Fibroblast of peridontal ligament (primary cell): ENCODE results near the gene KCNQ1OT1.
A peak's percentile ranks its signal among the peaks of the same experiment; 100 is the strongest.

ENCODE experiments used
- DNase-seq: peaks from one replicate; pipeline ENCODE4 v3.0.0-alpha.2; 2010; ENCODE audit errors: extremely low read depth

Gene KCNQ1OT1

DNA sequence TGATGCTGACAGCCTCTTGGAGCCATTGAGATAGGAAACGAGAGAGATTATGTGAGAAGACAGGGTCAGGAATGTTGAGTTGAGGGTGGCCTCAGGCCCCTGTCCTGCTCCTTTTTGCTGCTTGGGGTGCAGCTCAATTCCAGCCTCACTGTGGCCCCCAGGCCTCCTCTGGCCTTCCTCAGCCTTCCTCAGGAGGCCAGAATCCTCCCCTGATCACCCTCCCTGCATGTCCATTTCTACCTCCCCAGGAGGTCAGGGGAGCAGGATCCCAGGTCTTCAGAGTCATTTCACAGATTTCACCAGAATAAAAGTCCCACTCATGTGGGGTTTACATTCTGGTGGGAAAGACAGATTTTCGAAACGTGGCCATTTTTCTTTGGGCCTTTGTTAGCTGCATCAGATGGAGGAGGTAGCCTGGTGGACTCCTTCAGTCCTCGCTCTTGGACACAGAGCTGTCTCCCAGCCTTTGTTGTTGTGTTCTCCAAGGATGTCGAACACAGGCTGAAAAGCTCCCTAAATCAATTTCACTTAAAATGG, 2.2 kb upstream of the KCNQ1OT1 start:
- no peak for DNase-seq

DNA sequence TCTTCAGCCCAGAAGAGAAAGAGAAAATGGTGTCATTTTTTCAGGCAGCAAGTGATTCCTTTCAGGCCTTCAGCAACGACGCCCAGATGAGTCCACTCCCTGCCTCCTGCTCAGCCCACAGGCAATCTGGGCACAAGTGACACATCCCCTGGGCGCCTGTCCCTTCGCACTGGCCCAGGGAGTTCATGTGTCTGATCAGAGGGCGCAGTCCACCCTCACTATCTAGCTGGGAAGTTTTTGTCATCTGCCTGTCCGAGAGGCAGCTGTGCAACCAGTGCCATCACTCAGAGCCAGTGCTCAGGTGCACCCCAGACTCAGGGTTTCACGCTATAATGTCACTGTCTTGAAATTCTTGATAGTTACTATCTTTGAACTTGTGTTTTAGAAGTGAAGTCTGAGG, 1.4 kb upstream of the KCNQ1OT1 start:
- DNase-seq, result no peak

DNA sequence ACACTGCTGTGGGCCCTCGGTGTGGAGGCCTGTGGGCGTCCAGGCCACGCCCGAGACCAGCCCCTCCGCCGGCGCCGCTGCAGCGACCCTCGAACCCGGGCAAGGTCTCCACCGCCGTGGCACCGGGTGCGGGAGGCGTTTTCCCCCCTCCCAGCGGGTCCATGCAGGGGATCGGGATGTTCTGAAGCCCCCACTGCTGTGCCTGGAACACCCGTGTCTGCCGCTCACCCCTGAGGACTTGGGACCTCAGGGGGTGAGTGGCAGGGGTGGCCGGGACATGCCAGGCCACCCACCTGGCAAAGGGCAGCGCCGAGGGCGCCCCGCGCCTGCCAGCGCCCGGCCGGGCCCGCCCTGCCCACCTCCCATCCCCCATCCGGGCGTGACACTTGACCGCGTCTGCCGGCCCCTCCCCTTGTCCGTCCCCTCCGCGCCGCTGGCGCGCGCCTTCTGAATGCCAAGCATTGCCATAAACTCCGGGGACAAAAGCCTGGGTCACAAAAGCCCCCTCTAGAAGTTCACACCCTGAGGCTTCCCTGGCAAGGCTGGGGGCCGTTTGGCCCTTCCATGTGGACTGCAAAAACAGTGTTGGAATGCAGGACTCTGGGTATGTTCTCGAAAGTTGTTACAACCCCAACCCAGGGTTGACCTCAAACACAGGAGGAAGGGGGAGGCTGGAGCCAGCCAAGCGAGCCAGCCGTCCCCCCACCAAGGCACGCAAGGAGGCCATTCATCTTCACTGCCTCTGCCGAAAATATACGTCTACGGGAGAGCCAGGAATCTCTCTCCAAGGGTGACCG, 819 bp upstream of the KCNQ1OT1 start:
- peak; percentile 10 for DNase-seq

DNA sequence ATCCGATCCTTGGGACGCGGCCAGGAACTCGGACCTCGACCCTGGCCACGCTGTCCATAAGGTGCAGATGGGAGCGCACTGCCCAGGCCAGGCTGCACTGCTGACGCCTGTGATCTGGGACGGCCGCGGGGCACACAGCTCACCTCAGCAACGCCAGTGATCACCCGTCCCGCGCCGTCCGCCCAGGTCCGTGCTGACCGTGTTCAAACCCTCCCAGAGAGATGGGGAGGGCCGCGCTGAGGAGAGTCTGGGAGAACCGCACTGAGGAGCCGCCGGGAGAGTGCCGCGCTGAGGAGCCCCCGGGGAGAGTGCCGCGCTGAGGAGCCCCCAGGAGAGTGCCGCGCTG, 636 bp downstream of the KCNQ1OT1 start:
- no peak for DNase-seq

DNA sequence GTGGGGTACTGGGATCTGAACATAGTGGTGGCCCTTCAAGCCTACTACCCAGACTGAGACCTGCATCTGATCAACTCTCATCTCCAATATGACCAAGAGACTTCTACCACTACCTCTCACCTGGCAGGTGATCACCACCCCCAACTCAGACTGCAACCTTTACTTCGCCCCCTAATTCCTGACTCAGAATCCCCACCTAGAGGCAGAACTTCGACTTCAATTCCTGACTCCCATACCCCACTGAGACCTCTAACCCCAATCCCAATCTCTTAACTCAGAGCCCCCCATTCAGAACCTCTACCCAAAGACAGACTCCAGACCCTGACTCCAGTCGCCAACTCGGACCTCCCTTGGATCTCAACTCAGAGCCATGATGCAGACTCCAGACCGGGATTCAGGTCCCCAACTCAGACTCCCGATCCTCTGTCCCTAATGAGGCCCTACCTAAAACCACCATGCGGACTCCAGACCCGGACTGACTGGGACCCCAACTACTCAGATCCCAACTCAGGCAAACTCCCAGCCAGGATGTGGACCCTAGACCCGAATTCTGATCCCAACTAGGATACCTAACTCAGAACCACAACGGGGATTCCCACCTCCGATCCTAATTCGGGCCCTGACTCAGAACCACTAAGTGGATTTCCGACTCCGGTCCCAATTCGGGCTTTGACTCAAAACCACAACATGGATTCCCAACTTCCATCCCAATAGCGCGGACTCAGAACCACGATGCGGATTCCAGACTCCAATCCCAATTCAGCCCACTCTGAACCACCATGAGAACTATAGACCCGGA, 1.2 kb downstream of the KCNQ1OT1 start:
- DNase-seq, result peak; percentile 25

DNA sequence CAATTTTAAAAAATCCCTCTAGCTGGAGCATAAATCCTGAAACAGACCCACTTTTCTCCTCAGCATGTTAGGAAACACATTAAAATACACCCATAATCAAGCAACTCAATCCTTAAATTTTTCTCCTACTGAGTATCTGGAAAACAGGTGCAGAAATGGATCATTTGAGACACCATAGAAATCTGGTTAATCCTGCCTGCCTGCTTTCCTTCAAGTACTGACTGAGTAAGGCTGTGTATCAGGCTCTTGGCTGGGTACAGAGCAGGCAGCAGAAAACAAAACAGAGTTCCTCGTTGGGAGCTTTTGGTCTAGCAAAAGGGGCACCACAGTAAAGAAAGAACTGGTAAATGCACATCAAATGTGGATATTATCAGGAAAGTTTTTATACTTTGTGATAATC, 1.9 kb downstream of the KCNQ1OT1 start:
- no peak for DNase-seq

DNA sequence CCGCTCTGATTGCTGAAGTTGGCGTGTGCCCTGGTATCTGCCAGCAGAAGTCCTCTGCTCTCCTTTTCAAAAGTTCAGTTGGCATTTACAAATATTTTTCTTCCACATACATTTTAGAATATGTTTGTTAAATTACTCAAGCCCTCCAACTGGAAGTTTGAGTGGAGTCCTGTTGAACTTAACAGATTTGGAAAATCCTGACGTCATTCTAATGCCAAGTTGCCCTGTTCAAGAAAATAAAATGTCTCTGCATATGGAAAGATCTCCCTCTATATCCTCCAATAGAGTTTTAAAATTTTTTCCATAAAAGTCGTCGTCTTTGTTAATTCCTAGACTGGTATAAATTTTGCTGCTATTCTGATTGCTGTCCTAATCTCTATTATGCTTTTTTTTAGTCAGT, 3.3 kb downstream of the KCNQ1OT1 start:
- DNase-seq, result peak; percentile 9

DNA sequence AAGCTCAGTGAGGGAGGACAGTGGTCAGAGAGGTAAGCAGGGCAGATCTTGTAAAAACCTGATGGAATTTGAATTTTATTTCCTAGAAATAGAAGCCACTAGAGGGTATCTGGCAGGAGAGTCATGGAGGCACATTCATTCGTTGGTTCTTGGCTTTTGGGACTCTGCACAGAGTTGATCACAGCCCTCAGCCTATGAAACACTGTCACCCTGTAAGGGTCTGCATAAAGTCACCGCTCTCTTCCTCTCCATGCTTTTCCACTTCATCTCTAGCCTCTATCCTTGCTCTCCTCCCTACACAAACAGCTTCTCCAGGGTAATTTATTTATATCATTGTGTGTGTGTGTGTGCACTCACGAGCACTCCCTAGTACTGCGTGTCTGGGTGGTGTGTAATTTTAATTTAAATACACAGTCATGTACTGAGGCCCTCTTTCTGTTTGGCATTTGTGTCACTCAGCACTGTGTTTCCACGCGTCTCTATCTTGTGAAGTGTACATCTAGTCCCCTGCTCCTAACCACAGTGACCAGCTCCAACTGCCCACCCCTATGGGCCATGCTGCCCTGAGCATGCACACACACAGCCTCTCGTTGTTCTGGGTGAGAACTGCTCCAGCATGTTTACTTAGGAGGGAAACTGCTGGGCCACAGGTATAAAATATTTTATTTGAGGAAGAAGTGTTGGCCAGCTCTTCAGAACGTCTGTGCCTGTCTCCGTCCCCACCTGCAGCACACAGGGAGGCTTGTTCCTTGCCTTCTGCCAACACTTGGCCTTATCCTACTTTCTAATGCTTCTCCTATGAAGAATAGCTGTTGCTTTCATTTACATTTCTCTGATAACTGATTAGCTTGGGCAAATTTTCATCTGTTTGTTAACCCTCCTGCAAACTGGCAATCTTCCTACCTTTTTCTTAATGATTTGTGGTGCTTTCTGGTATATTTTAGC, 4.5 kb downstream of the KCNQ1OT1 start:
- no peak for DNase-seq

DNA sequence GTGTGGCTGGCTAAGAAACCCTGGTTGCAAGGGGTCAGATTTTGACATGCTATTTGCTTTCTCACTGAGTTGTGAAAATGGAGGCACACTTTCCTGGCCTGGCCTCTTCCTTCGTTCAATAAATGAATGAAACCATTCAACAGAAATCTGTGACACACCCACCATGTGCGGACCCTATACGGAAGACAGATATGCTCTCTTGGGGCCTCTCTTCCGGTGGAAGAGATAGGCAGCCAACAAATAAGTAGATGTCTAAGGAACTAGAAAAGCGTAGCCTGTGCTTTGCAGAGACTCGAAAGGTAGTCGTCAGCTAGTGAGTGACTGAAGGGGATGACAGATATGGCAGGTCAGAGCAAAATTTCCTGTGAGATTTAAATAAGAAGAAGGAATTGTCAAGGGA, 5.3 kb downstream of the KCNQ1OT1 start:
- no peak for DNase-seq

DNA sequence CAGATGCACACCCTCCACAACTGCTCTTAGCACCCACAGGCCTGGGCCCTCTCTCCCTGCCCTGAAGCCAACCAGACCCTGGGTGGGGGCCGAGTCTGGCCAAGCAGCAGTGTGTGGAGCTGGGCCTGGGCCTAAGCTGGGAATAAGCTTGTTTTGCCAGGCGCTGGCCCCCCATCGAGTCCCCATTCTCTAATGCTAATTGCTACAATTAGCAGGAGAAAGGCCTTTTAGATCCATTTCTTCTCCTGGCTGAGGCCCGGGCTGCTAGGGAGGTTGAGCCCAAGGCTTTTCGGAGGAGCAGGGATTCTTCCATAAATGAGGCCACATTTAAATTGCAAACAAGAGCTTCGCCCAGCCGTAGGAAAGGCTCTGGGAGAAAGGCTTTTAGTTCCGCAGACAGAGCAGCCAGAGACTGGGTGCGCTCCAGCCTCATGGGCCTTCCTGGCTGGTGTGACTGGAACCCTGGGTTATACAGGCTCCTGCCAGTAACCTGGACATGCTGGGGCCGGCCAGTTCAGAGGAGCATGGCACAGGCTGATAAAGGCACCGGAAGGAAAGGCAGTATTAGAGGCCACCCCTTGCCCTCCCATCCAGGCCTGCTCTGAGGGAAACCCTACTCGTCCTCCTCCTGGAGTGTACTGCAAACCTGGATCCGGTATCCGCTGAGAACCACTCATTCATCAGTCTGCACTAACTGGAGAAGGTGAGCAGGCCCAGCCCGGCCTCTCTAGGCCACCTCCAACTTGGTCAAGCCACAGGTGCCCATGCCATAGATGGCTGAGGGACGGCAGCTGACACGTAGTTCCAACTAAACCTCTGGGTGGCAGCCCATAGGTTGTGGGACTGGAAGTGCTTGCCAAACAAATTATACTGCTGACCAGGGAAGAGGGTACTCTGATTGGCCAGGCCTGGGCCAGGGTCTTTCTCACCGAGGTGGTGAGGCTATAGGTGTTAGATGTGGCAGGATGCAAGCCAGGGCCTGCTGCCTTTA, 6.2 kb downstream of the KCNQ1OT1 start:
- DNase-seq, result no peak

DNA sequence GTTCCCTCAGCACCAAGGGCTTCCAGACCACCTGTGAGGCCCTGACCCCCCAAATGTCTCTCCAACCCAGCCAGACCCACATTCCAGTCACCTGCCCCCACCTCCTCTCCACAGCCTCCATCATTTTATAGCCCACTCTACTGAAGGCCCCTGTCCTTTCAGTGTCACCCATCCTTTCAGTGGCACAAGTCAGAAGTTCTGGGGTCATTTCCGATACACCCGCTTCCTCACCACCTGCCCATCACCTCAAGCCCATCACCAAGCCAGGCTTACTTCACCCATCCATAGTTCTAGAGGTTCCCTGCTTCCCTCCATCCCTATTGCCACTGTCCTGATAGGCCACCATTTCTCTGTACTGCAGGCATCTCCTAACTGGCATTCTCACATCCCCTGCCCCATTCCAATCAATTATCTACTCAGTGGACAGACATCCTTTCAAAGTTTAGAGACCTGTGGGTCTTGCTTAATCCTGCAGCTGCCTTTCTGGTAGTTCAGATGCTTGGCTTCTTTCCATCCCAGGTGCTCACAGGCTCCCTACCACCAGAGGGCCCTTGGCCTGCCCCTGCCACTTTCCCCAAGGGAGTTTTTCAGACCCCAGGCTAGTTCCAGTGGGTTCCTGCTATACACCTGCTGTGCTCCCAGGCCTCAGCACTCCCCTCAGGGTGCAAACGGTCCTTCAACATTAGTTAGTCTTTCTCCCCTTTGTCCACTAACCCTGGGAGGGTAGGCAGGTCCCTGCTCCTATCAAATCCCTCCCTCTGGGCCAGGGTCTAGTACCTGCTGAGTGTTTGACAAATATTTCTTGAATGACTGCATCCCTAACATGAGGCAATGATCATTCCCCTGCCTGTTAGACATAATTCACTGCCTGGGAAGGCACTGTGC, 7.6 kb downstream of the KCNQ1OT1 start:
- no peak for DNase-seq

DNA sequence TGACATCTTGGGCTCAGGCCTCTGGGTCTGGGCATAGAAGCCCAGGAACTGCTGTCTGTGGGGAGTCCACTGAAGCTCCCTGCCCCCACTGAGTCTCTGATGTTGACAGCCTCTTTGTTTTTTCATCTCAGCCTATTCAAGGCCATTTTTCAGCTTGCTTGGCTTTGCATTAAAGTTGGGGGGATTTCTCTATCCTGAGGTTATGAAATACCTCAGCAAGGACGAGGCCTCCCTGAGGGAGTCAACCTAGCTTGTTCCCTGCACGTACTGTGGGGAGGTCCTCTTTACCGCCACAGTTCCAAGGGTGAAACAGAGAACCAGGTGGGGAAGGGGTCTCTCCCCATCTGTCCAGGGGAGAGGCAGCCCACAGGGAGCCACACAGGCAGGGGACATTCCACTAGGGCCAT, 8.4 kb downstream of the KCNQ1OT1 start:
- no peak for DNase-seq

DNA sequence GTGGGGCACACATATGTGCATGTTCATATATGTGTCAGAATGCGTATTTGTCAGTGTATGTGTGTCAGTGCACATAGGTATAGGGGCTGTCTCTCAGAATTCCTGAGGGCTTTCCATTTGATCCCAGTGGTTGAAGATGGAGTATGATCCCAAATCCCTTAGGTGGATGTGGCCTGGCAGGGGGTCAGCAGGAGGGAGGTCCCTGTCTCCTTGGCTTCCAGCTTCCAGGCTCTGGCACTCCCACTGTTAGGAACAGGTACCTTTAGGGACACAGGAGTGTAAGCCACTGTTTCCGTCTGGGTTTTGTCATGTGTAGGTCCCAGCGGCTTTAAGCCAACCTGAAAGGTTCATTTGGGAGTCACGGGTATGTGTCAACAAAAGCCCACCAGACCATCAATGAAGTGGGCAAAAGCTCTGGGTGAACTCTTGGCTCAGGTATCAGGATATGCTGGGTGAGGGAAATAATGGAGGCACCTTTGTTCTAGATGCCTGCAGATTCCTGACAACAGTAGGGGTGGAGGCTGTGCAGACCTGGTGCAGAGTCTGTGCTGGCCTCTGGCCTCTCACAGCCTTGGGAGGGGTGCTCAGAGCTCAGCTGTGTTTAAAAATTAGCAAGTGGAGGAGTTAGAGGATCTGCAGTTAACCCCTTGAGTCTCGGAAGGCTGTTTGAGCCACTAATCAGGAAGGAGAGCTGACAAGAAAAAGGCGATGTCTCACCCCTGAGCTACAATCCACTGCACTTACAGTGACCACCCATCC, 9.0 kb downstream of the KCNQ1OT1 start:
- no peak for DNase-seq

DNA sequence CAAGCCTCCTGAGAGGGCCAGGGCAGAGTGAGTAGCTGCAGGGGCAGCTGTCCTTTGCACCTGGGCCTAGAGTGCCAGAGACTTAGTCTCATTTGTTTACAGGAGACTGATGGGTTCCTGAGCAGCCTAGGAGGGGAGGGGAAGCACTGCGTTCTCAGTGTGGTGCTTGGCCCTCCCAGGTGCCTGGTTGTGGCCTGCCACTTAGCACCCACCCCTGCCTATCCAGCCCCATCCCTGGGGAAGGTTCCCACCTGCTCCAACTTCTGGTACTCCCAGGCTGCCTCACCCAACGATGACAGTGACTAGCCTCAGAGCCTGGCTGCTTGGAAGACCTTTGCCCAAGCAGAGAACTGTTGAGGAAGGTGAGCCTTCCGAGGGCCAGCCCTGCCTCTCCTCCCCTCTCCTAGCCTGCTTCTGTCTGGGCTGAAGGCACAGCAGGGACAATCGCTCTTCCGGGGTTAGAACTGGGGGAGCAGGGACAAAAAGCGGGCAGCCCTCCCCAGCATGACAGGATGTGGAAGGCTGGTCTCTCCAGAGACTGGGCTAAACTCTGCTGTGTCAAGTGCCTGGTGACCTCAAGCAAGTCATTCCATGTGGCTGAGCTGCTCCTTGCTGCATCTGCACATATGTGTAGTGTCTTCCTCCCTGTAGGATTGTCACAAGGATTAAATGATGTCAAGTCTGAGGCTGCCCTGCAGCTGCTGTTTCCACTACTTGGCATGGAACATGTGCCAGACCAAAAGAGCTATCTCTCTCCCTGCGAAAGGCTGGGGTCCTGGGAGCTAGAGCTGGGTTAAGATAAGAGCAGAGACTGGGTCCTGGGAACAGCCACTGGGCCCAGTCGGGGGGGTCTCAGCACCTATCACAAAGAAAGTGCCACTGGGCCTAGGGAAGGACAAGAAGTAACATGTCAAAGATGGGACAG, 9.9 kb downstream of the KCNQ1OT1 start:
- DNase-seq, result no peak

DNA sequence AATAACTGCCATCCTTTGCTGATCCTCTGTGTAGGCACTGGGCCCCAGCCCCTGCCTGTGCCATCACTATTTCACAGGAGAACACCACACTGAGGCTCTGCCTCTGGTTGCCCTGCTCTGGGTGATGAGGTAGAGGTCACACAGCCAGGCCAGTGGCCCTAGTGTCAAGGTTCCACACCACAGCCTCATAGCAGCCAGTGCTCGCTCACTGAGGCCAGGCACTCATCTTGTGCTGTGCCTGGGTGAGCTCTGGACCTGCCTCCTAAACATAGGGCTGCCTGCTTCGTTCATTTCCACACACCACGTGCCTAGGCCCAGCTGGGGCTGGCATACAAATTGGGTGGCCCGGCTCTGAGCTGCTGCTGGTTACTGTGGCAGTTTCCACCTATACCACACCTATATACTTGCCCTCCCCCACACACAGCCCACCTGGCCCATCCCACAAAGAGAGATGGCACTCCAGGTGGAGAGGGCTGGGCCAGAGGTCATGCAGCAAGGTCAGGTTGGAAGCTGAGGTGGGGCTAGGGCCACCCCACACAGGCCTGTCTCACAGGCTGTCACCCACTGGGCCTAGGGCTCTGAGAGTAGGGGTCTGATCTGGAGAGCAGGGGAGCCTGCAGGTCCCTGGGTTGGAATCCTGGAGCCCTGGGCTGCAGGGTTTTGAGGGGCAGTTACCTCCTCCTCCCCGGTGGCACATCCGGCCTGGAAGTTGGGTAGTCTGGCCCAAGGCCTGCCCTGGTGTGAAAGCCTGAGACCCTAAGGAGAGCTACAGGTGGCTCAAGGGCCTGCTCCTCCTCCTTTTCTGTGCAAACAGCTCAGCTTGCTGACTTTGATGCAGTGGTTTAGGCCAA, 11.2 kb downstream of the KCNQ1OT1 start:
- DNase-seq, result no peak

DNA sequence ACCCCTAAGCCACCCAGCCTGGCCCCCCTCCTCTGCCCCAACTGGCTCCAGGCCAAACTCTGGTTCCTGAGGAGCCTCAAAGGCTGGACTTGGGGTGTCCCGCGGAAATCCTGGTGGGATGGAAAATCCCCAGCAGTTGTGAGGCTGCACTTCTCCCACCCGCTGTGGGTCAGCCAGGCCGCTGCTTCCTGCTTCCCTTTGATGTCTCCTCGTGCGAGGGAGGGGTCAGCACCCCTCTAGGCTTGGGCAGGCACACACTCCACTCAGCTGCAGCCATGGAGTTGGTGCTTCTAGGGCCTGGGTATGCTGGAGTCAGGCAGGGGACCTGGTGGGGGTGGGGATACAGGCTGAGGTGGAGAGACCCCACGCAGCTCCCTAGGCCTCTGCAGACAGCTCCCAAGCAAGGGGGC, 12.0 kb downstream of the KCNQ1OT1 start:
- no peak for DNase-seq

DNA sequence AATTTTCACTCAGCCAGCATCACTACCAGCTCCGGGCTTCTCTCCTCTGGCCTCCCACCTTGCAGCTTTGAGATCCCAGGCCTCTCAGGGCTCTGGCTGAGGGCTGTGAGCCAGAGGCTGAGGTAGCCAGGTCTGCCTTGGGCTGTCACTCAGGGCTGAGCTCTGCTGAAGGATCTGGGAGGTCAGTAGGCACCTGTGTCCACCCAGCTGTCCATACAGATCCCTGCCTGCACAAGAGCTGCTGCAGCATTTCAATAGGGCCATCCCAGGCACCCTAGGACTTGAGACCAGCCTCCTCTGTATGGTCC, 12.6 kb downstream of the KCNQ1OT1 start:
- no peak for DNase-seq
